Astrocyte (in vitro differentiated cells and primary cell): ENCODE results near the gene PLEKHG3. TPM values are rescaled to one million over a fixed set of nuclear protein-coding genes. Genes with fewer than 3 reads are reported as not detected.

Source experiments
- DNase-seq: peaks from one replicate; pipeline ENCODE4 v3.0.0-alpha.2; 2010; ENCODE audit warnings: low read depth
- FAIRE-seq: peaks from 2 replicates; lab custom pipeline; 2011; peaks lifted over from hg19 to GRCh38; lab: Jason Lieb, UNC
- H2AFZ ChIP-seq: 2 replicates; pipeline ENCODE4 v1.6.0; 2012; ENCODE audit warnings: low read depth, low read length, inconsistent platforms
- H3K27ac ChIP-seq: 2 replicates; pipeline ENCODE4 v1.5.1; 2011; ENCODE audit warnings: low read depth, low read length, inconsistent platforms
- H3K27me3 ChIP-seq: 2 replicates; pipeline ENCODE4 v1.6.0; 2011; ENCODE audit warnings: low read length, inconsistent platforms; ENCODE audit not compliant: insufficient read depth
- H3K36me3 ChIP-seq: 2 replicates; pipeline ENCODE4 v1.5.1; 2011; ENCODE audit warnings: low read length, inconsistent platforms; ENCODE audit not compliant: insufficient read depth
- H3K4me1 ChIP-seq: 2 replicates; pipeline ENCODE4 v1.5.1; 2011; ENCODE audit warnings: low read length, inconsistent platforms; ENCODE audit not compliant: insufficient read depth
- H3K4me2 ChIP-seq: 2 replicates; pipeline ENCODE4 v1.6.0; 2012; ENCODE audit warnings: low read length, inconsistent platforms
- H3K4me3 ChIP-seq: 2 replicates; pipeline ENCODE4 v1.5.1; 2011; ENCODE audit warnings: low read depth, mild to moderate bottlenecking, low read length, inconsistent platforms; ENCODE audit not compliant: insufficient read depth
- H3K79me2 ChIP-seq: 2 replicates; pipeline ENCODE4 v1.6.0; 2012; ENCODE audit warnings: mild to moderate bottlenecking, low read length, inconsistent platforms; ENCODE audit not compliant: insufficient read depth
- H3K9ac ChIP-seq: 2 replicates; pipeline ENCODE4 v1.6.0; 2012; ENCODE audit warnings: mild to moderate bottlenecking, low read length, inconsistent platforms
- H3K9me3 ChIP-seq: 2 replicates; pipeline ENCODE4 v1.5.1; 2012; ENCODE audit warnings: low read depth, mild to moderate bottlenecking, low read length, inconsistent platforms; ENCODE audit not compliant: insufficient read depth
- H4K20me1 ChIP-seq: 2 replicates; pipeline ENCODE4 v1.6.0; 2012; ENCODE audit warnings: low read length, inconsistent platforms; ENCODE audit not compliant: insufficient read depth
- H3K27ac Mint-ChIP-seq: one replicate; pipeline ENCODE4 v1.8.0; 2021; ENCODE audit warnings: mild to moderate bottlenecking, mixed read lengths; ENCODE audit not compliant: unreplicated experiment
- H3K27me3 Mint-ChIP-seq: one replicate; pipeline ENCODE4 v1.8.0; 2021; ENCODE audit warnings: low read depth, mixed read lengths; ENCODE audit not compliant: unreplicated experiment
- H3K36me3 Mint-ChIP-seq: one replicate; pipeline ENCODE4 v1.8.0; 2021; ENCODE audit warnings: low read depth, mixed read lengths; ENCODE audit not compliant: unreplicated experiment
- H3K4me1 Mint-ChIP-seq: one replicate; pipeline ENCODE4 v1.8.0; 2021; ENCODE audit warnings: low read depth, mixed read lengths; ENCODE audit not compliant: unreplicated experiment
- H3K4me3 Mint-ChIP-seq: one replicate; pipeline ENCODE4 v1.8.0; 2021; ENCODE audit warnings: mild to moderate bottlenecking, moderate library complexity, mixed read lengths; ENCODE audit not compliant: unreplicated experiment
- H3K9me3 Mint-ChIP-seq: one replicate; pipeline ENCODE4 v1.8.0; 2021; ENCODE audit warnings: mild to moderate bottlenecking, mixed read lengths; ENCODE audit not compliant: unreplicated experiment
- CTCF ChIP-seq: IDR thresholded peaks from 2 replicates; pipeline ENCODE4 v1.5.1; 2011; ENCODE audit warnings: low read depth, mild to moderate bottlenecking, inconsistent platforms, low read length, moderate library complexity; ENCODE audit not compliant: insufficient read depth
- EZH2 ChIP-seq: IDR thresholded peaks from 2 replicates; pipeline ENCODE4 v1.6.1; 2012; ENCODE audit warnings: mild to moderate bottlenecking, low read length, inconsistent platforms; ENCODE audit not compliant: insufficient read depth
- total RNA-seq: library from RNA; stranded (reverse); gene quantifications from 2 replicates; pipeline ENCODE4 v1.2.1, GENCODE V29; 2021

The PLEKHG3 gene
- total RNA-seq, 1 donor from 2014 or later = 98.6 TPM

GRCh38 chr14:64778104-64778754 lies 74.0 kb downstream of the PLEKHG3 start:
- H3K4me3 ChIP-seq = no peak overlapping the region
- no peak overlapping the region for H3K4me2 ChIP-seq
- Mint-ChIP-seq H3K27me3 (peaks cover 6% of the 10 kb centered on the region), H3K9me3 (peaks cover 1% of the 10 kb centered on the region), H3K27ac (no peak overlapping the region), H3K4me1 (no peaks in the 10 kb centered on the region), H3K36me3 (peaks cover 5% of the 10 kb centered on the region), H3K4me3 (no peak overlapping the region)
- no peak for TF ChIP-seq EZH2
- no peak for TF ChIP-seq CTCF
- no peaks in the 10 kb centered on the region for H3K27me3 ChIP-seq
- H3K9me3 ChIP-seq = peaks cover 7% of the 10 kb centered on the region
- H4K20me1 ChIP-seq = no peaks in the 10 kb centered on the region
- FAIRE-seq (no peak), DNase-seq (no peak)
- no peak overlapping the region for H3K27ac ChIP-seq
- no peaks in the 10 kb centered on the region for H3K4me1 ChIP-seq
- H3K79me2 ChIP-seq = no peaks in the 10 kb centered on the region
- no peak overlapping the region for H2AFZ ChIP-seq
- no peak overlapping the region for H3K9ac ChIP-seq
- no peaks in the 10 kb centered on the region for H3K36me3 ChIP-seq

- Mint-ChIP-seq H3K4me3 (no peak overlapping the region), H3K27me3 (peaks cover 12% of the 10 kb centered on the region), H3K9me3 (peaks cover 1% of the 10 kb centered on the region), H3K36me3 (peaks cover 5% of the 10 kb centered on the region), H3K4me1 (no peaks in the 10 kb centered on the region), H3K27ac (no peak overlapping the region)
- no peak for FAIRE-seq
- DNase-seq = no peak
- no peak overlapping the region for H3K27ac ChIP-seq
- H3K27me3 ChIP-seq = no peaks in the 10 kb centered on the region
- no peaks in the 10 kb centered on the region for H3K9me3 ChIP-seq
- no peaks in the 10 kb centered on the region for H3K4me1 ChIP-seq
- TF ChIP-seq CTCF = no peak
- H4K20me1 ChIP-seq = no peaks in the 10 kb centered on the region
- no peak overlapping the region for H2AFZ ChIP-seq
- no peaks in the 10 kb centered on the region for H3K79me2 ChIP-seq
- no peak overlapping the region for H3K9ac ChIP-seq
- no peak overlapping the region for H3K4me2 ChIP-seq
- no peak overlapping the region for H3K4me3 ChIP-seq
- H3K36me3 ChIP-seq = no peaks in the 10 kb centered on the region
Observed at GRCh38 chr14:64779472-64779871, 75.2 kb downstream of the PLEKHG3 start.

GRCh38 chr14:64782196-64782595 lies 78.0 kb downstream of the PLEKHG3 start:
- Histone ChIP-seq H3K9ac (no peak overlapping the region), H3K9me3 (no peaks in the 10 kb centered on the region), H3K36me3 (no peaks in the 10 kb centered on the region), H3K27ac (no peak overlapping the region), H2AFZ (no peak overlapping the region), H3K27me3 (no peaks in the 10 kb centered on the region), H3K79me2 (no peaks in the 10 kb centered on the region), H3K4me3 (no peak overlapping the region), H3K4me2 (no peak overlapping the region), H4K20me1 (no peaks in the 10 kb centered on the region), H3K4me1 (no peaks in the 10 kb centered on the region)
- peaks cover 6% of the 10 kb centered on the region for H3K27me3 Mint-ChIP-seq
- FAIRE-seq = no peak
- DNase-seq = no peak
- H3K9me3 Mint-ChIP-seq = peaks cover 5% of the 10 kb centered on the region
- TF ChIP-seq EZH2 (no peak), CTCF (no peak)
- peaks cover 2% of the 10 kb centered on the region for H3K36me3 Mint-ChIP-seq
- no peaks in the 10 kb centered on the region for H3K4me1 Mint-ChIP-seq
- H3K27ac Mint-ChIP-seq = no peak overlapping the region
- H3K4me3 Mint-ChIP-seq = no peak overlapping the region
